Activated CD8-positive, alpha-beta memory T cell treated with anti-CD3 and anti-CD28 coated beads for 36 hours (primary cell): ENCODE data around the gene CACNA1B. TPM values are rescaled to one million over a fixed set of nuclear protein-coding genes. Genes with fewer than 3 reads are reported as not detected.
"Not testable (repeated sequence)": the region's sequence is repeated elsewhere in the genome, so short reads cannot be mapped to it uniquely, and the experiment has no call there.

Source experiments
- CTCF ChIA-PET: fragments of 350-600 bp; sonication (Branson Sonifier 250); formaldehyde crosslinking; loops from one replicate; lab custom pipeline; 2021; ENCODE audit warnings: antibody characterized with exemption; lab: Charles Lee
- POLR2A ChIA-PET: fragments of 350-600 bp; sonication (Branson Sonifier 250); formaldehyde crosslinking; loops from one replicate; lab custom pipeline; 2021; ENCODE audit warnings: antibody characterized with exemption; lab: Charles Lee
- total RNA-seq, 2 experiments: library from RNA; stranded (reverse); gene quantifications; one replicate each; pipeline ENCODE4 v1.2.3, GENCODE V29; 2021

The CACNA1B gene
- total RNA-seq, 2 experiments from 2014 or later, result not detected

DNA sequence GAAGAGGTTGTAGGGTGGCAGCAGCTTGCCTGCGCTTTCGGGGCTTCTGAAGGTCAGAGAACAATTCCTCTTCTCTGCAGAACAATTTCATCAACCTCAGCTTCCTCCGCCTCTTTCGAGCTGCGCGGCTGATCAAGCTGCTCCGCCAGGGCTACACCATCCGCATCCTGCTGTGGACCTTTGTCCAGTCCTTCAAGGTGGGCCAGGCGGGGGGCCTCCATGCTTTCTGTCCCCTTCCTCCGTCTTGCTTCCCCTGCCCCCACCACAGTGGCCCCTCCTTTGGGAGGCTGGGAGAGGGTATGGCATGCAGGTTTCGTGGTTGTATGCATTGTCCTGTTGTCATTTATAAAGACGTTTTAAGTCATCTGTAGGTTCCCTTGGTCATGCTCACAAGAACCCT lies 195.8 kb downstream of the CACNA1B start:
- POLR2A ChIA-PET, result no interaction called here
- CTCF ChIA-PET, result no interaction called here

DNA sequence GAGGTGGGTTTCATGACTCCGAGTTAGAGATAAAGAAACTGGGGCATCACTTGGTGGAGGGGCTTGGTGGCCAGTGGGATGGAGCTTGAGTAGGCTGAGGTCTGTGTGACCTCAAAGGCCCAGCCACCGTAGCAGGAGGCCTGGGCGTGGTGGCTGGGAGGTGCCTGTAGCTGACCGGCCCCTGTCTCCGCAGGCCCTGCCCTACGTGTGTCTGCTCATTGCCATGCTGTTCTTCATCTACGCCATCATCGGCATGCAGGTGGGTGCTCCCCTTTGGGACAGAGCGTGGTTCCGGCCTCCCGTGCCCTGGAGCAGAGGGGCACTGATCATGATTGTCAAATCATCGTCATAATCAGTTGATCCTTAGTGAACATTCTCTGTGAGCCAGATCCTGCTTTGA lies 196.2 kb downstream of the CACNA1B start:
- ChIA-PET POLR2A (no interaction called here), CTCF (no interaction called here)

DNA sequence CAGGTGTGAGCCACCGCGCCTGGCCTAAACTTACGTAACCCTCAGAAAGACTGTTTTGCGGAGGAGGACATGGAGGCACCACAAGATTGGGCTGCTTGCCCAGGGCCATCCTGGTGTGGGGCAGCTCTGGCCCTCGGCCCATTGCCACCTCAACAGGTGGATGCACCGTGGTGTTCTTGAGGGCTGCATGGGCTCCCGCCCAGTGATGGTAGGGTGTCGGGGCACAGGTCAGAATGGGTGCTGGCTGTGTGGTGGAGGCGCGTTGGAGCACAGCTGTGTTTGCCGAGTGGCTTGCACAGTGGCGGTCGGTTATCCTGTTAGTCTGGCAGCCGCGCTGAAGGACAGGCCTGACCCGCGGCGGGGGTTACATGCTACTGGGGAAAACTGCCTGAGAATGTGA lies 196.9 kb downstream of the CACNA1B start:
- ChIA-PET CTCF (no interaction called here), POLR2A (no interaction called here)

- POLR2A ChIA-PET, result no interaction called here
- CTCF ChIA-PET, result no interaction called here
These were observed 197.9 kb downstream of the CACNA1B start for GRCh38 chr9:138075496-138075895.

GRCh38 chr9:138075961-138076649 lies 198.5 kb downstream of the CACNA1B start:
- ChIA-PET POLR2A (no interaction called here), CTCF (no interaction called here)

GRCh38 chr9:138076650-138077009 lies 199.0 kb downstream of the CACNA1B start:
- CTCF ChIA-PET, result no interaction called here
- POLR2A ChIA-PET, result no interaction called here

DNA sequence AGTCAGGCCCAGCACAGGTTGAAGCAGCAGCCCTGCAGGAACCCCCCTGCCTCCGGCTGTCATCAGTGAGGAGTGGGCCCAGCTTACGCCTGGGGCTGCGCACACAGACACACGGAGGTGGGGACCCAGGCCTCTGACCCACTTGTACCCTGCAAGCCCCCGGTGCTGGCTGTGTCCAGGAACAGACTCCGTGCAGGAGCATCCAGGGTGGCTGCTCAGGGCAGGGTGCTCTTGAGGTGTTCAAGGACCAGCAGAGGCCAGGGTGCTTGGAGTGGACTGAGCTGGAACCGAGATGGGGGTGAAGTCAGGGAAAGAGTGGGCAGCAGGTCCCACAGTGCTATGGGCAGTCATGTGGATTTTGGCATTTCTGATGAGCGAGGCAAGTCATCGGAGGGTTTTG lies 199.5 kb downstream of the CACNA1B start:
- POLR2A ChIA-PET, result no interaction called here
- CTCF ChIA-PET, result no interaction called here

DNA sequence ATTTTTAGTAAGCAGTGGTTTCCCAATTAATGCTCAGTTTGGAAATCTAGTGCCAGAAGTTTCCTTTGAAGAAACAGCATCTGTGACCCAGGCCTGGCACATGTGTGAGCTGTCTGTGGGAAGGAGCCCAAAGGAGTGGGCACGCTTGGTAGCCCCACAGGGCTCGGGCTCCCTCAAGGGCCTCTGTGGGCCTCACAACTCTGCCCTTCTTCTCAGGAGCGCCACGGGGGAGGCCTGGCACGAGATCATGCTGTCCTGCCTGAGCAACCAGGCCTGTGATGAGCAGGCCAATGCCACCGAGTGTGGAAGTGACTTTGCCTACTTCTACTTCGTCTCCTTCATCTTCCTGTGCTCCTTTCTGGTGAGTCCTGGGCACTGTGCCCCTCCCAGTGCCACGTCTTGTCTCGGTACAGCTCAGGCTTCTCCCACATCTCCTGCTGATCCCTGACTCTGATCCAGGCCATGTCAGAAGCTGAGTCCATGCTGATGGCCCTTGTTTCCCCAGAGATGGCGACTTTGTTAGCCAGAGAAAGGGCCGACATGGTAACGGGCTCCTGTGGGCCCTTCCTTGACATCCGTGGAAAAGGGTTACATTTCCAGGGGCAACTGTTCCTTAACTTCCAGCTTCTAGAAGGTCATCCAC lies 200.4 kb downstream of the CACNA1B start:
- ChIA-PET POLR2A (no interaction called here), CTCF (no interaction called here)

GRCh38 chr9:138078846-138079245 lies 201.3 kb downstream of the CACNA1B start:
- ChIA-PET POLR2A (no interaction called here), CTCF (no interaction called here)

DNA sequence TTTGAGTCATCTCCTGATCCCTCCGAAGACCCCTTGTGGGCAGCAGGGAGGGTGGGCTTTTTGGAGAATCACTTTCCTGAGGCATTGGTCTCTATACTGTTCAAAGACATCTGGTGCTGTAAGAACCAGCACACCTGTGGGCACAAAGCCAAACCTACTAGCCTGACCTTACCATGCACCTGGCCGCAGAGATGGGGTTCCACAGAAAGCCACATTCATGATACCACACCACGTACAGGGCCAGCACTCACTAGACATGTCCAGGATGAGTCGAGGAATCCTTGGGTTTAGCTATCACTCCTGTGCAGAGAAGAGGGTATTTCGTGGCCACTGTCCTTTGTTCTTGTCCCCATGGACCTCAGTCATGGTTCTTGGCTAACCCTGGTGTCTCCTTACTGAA lies 203.4 kb downstream of the CACNA1B start:
- ChIA-PET POLR2A (no interaction called here), CTCF (no interaction called here)

GRCh38 chr9:138082918-138083636 lies 205.5 kb downstream of the CACNA1B start:
- CTCF ChIA-PET, result no interaction called here
- POLR2A ChIA-PET, result no interaction called here

DNA sequence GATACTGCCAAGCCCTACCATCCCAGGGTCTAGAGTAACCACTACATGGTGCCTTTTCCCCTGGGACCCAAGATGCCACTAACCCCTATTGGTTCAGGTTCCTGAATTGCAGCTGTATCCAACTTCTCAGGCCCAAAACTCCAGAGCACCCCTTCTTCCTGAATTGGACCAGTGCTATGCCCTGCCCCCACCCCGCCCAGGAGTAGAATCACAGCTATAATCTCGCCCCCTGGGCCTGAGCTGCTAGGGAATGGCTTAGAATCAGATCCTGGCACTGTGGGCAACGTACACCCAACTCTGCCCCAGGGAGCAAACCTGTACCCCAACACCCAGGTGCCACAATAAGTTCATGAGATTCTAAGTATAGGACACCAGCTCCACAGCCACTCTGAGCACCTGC lies 206.3 kb downstream of the CACNA1B start:
- ChIA-PET CTCF (no interaction called here), POLR2A (no interaction called here)

GRCh38 chr9:138085568-138085967 lies 208.0 kb downstream of the CACNA1B start:
- ChIA-PET POLR2A (no interaction called here), CTCF (no interaction called here)

GRCh38 chr9:138092057-138092456 lies 214.5 kb downstream of the CACNA1B start:
- CTCF ChIA-PET, POLR2A ChIA-PET: not testable (repeated sequence)

DNA sequence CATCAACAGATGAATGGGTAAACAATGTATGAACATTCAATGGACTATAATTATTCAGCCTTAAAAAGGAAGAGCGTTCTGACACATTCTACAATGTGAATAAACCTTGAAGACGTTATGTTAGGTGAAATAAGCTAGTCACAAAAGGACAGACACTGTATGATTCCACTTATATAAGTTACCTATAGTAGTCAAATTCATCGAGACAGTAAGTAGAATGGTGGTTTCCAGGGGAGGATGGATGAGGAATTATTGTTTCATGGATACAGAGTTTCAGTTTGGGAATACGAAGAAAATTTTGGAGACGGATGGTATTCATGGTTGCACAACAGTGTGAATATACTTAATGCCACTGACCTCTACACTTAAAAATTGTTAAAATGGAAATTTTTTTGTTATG lies 216.4 kb downstream of the CACNA1B start:
- CTCF ChIA-PET, result no interaction called here
- POLR2A ChIA-PET, result no interaction called here

DNA sequence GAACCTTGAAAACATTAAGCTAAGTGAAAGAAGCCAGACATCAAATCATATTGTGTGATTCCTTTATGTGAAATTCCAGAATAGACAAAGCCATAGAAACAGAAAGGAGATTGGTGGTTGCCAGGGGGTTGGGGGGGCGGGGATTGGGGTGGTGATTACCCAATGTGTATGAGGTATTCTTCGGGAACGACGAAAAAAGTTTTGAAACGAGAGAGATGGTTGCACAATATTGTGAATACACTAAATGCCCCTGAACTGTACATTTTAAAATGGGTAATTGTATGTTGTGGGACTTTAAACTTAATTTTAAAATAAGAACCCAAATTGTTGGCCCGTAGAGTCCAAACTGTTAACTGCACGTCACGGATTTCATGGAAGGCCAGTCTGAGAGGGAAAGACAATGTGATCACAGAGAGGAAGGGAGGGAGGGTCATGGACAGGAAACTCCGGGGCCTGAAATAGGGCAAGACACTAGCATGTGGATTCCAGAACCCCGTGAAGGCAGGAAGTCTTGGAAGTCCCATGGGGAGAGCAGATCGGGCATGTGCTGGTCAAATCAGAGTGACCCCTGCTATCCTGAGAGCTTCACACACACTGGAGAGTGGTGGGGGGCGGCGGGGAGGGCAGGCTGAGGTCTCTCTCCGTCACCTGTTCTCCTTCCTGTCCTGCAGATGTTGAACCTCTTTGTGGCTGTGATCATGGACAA lies 218.4 kb downstream of the CACNA1B start:
- CTCF ChIA-PET, result no interaction called here
- POLR2A ChIA-PET, result no interaction called here

DNA sequence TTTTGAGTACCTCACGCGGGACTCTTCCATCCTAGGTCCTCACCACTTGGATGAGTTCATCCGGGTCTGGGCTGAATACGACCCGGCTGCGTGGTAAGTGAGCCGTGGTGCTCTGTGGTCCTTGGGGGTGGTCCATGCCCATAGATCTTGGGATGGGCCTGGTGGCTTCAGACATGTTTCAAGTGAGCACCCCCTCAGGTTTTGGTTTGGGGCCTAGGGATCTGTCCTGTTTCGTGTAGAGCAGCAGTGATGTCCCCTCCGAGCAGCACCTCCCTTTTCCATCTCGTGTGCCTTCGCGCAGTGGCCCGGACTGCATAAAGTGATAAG lies 218.9 kb downstream of the CACNA1B start:
- CTCF ChIA-PET, result no interaction called here
- POLR2A ChIA-PET, result no interaction called here

DNA sequence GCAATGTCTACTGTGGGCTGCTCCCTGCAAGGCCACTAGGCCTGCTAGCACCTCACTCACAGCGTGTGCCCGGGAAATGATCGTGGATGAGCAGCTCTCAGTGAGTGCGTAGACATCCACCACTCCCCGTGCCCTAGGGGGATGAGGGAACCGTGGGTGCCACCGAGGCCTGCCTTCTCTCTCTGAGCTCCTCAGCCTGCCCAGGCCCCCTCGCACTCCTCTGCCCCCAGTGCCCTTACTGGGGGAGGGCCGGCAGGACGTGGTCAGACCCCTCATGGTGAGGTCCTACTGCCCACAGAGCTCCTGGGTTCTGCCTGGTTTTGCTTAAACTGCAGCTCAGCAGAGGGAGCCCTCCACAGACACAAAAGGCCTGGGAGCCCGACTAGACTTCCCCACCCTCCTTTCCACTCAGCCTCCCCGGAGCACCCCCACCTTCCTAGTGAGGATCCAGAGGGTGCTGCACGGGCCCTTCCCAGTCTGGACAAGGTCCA lies 220.0 kb downstream of the CACNA1B start:
- POLR2A ChIA-PET, result no interaction called here
- CTCF ChIA-PET, result no interaction called here

GRCh38 chr9:138098116-138098907 lies 220.7 kb downstream of the CACNA1B start:
- POLR2A ChIA-PET, result no interaction called here
- CTCF ChIA-PET, result no interaction called here
